Endothelial cell of umbilical vein (primary cell): Measurements from ENCODE around the gene SLC36A2. TPM values are rescaled to one million over a fixed set of nuclear protein-coding genes. Genes with fewer than 3 reads are reported as not detected.

ENCODE experiments used
- BruUV-seq: library from RNA; stranded (reverse); fragments of 400-500 nt; replicated peaks from 2 replicates; lab custom pipeline; 2021; lab: Mats Ljungman, UMichigan
- CTCF ChIA-PET: fragments of 300-600, 350-600 bp; sonication (Branson Sonifier 250); formaldehyde crosslinking; loops from one replicate; lab custom pipeline; 2021; ENCODE audit warnings: antibody characterized with exemption, inconsistent platforms; lab: Charles Lee
- POLR2A ChIA-PET: fragments of 300-600, 350-600 bp; sonication (Branson Sonifier 250); formaldehyde crosslinking; loops from one replicate; lab custom pipeline; 2021; ENCODE audit warnings: antibody characterized with exemption, inconsistent platforms; lab: Charles Lee
- DNase-seq: peaks from one replicate; pipeline ENCODE4 v3.0.0-alpha.2; 2011; ENCODE audit warnings: low read depth, low spot score
- FAIRE-seq: peaks from 2 replicates; lab custom pipeline; 2011; peaks lifted over from hg19 to GRCh38; lab: Jason Lieb, UNC
- H2AFZ ChIP-seq: 2 replicates; pipeline ENCODE4 v1.6.0; 2012; ENCODE audit warnings: low read depth, low read length, control low read depth, inconsistent platforms
- H3K27ac ChIP-seq: 2 replicates; pipeline ENCODE4 v1.5.1; 2011; ENCODE audit warnings: low read depth, mild to moderate bottlenecking, control low read depth, low read length, moderate library complexity; ENCODE audit not compliant: insufficient read depth
- H3K27me3 ChIP-seq, 2 experiments: 2 replicates each; pipeline versions ENCODE4 v1.6.0 to v1.6.1; 2011; ENCODE audit warnings: low read length in 2 of 2, mixed read lengths in 1 of 2; ENCODE audit not compliant: control insufficient read depth in 2 of 2, insufficient read depth in 2 of 2
- H3K36me3 ChIP-seq, 2 experiments: 2 replicates in 1 of 2; 3 replicates in 1 of 2; pipeline ENCODE4 v1.5.1; 2011; ENCODE audit warnings: low read length in 2 of 2, mild to moderate bottlenecking in 1 of 2, moderate library complexity in 1 of 2; ENCODE audit not compliant: control insufficient read depth in 2 of 2, insufficient read depth in 2 of 2; ENCODE audit errors: extremely low read depth in 1 of 2
- H3K4me1 ChIP-seq: 3 replicates; pipeline ENCODE4 v1.5.1; 2011; ENCODE audit warnings: mild to moderate bottlenecking, low read length; ENCODE audit not compliant: control insufficient read depth, insufficient read depth; ENCODE audit errors: extremely low read depth
- H3K4me2 ChIP-seq: 2 replicates; pipeline ENCODE4 v1.6.1; 2011; ENCODE audit warnings: low read length, control low read depth, mixed read lengths; ENCODE audit not compliant: insufficient read depth
- H3K4me3 ChIP-seq, 3 experiments: fragments of 200-600 bp in 1 of 3; sonication (generic), shearing (Covaris generic) in 1 of 3; replicated peaks in 1 of 3; 2 replicates each; pipeline ENCODE4 v1.5.1; 2011 to 2016; ENCODE audit warnings: control low read depth in 3 of 3, low read length in 3 of 3, mild to moderate bottlenecking in 2 of 3, inconsistent platforms in 1 of 3, low read depth in 1 of 3, moderate library complexity in 1 of 3; ENCODE audit not compliant: insufficient read depth in 1 of 3
- H3K79me2 ChIP-seq: 2 replicates; pipeline ENCODE4 v1.6.0; 2012; ENCODE audit warnings: low read length, inconsistent platforms; ENCODE audit not compliant: control insufficient read depth, insufficient read depth
- H3K9ac ChIP-seq: replicated peaks from 2 replicates; pipeline ENCODE3; 2011; ENCODE audit warnings: low read length, control low read depth; ENCODE audit not compliant: insufficient read depth; ENCODE audit errors: extremely low read depth
- H3K9me1 ChIP-seq: replicated peaks from 3 replicates; pipeline ENCODE4 v1.6.0; 2011; ENCODE audit warnings: mild to moderate bottlenecking, low read length; ENCODE audit not compliant: control insufficient read depth, insufficient read depth; ENCODE audit errors: extremely low read depth
- H3K9me3 ChIP-seq: replicated peaks from 2 replicates; pipeline ENCODE4 v1.5.1; 2012; ENCODE audit warnings: low read length, inconsistent platforms; ENCODE audit not compliant: control insufficient read depth, insufficient read depth
- H4K20me1 ChIP-seq: replicated peaks from 2 replicates; pipeline ENCODE3; 2011; ENCODE audit warnings: mild to moderate bottlenecking, low read length; ENCODE audit not compliant: control insufficient read depth, insufficient read depth; ENCODE audit errors: extremely low read depth
- EZH2 ChIP-seq: IDR thresholded peaks from 2 replicates; pipeline ENCODE4 v1.6.1; 2012; ENCODE audit warnings: borderline replicate concordance, low read depth, mild to moderate bottlenecking, moderate library complexity, low read length, inconsistent platforms; ENCODE audit not compliant: severe bottlenecking
- FOS ChIP-seq: IDR thresholded peaks from 2 replicates; pipeline ENCODE4 v1.6.1; 2011; ENCODE audit warnings: mild to moderate bottlenecking, low read length, moderate library complexity, borderline replicate concordance; ENCODE audit not compliant: insufficient read depth
- MYC ChIP-seq: IDR thresholded peaks from one replicate; pipeline ENCODE4 v1.6.1; 2011; ENCODE audit warnings: mild to moderate bottlenecking, low read depth, low read length
- POLR2A ChIP-seq: IDR thresholded peaks from 2 replicates; pipeline ENCODE4 v1.6.1; 2012; ENCODE audit warnings: low read depth, mild to moderate bottlenecking, control low read depth, low read length
- dilution Hi-C: fragments of 300-500 bp; cut with MboI; formaldehyde crosslinking; loops from one replicate; pipeline ENCODE4 v1.15.0; 2019; ENCODE audit warnings: low sequenced_read_pairs; ENCODE audit not compliant: extremely low pct_ligation_motif_present
- intact Hi-C: fragments of 100-400 bp; cut with micrococcal nuclease; formaldehyde crosslinking; loops from one replicate; pipeline ENCODE4 v1.10.0; 2022
- polyA plus RNA-seq, 4 experiments: library from polyadenylated mRNA; depleted of rRNA in 3 of 4; stranded (reverse) in 3 of 4; unstranded in 1 of 4; fragments of >200 nt; gene quantifications; 2 replicates each; pipeline versions ENCODE4 v1.2.1 to v1.2.3, GENCODE V29; 2011 to 2012; ENCODE audit warnings: missing spikeins in 1 of 4
- total RNA-seq: library from RNA; stranded (reverse); gene quantifications from 2 replicates; pipeline ENCODE4 v1.2.3, GENCODE V29; 2021
- TF ChIP-seq, protein P1 (sequence below): IDR thresholded peaks from 2 replicates; pipeline ENCODE4 v1.6.1; 2011; ENCODE audit not compliant: insufficient read depth, insufficient read length

SLC36A2 gene
- total and polyA plus RNA-seq, 2 donors (not counting 3 experiments of a cell fraction or from before 2014, with no cell fraction given) = not detected

DNA sequence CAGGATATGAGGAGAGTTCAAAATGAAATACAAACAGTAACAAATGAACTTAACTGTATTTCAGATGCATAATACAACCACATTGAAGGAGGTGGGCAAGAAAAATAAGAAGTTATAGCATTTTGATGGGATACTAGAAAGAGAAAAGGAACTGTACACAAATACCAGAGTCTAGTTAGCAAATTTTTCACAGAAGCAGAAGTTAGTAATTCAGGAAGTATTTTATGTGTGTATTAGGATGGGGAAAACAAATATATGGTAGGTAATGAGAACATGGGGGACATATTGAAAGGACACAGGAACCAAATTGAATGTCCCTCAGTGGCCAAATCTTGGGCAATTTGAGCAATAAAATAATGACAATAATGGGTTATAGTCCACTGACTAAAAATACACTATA is 76.0 kb downstream of the SLC36A2 start:
- CTCF ChIA-PET = interaction anchor here (0.7 kb wide), 1 partner anchor 45 kb away, joined by 3 read pairs; no protein-coding TSS in a partner anchor

DNA sequence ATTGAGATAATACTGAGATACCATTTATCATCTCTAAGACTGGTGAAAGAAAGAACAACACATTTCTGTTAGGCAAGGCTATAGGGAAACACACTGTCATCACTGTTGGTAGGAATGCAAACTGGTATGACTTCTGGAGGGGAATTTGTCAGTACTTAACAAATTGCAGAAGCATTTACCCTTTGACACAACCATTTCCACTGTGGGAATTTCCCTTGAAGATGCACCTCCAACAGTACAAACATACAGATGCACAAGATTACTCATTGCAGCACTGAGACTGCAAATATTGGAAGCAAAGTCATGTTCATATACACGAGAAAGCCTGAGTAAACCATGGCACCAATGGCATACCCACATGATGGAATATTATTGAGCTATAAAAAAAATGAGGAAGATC is 76.8 kb downstream of the SLC36A2 start:
- H3K9ac ChIP-seq = no peak overlapping the region
- no peaks in the 10 kb centered on the region for H3K9me3 ChIP-seq
- no peak overlapping the region for H3K27ac ChIP-seq
- peaks cover 0 to 1% of the 10 kb centered on the region in 2 experiments for H3K27me3 ChIP-seq
- TF ChIP-seq, protein P1, sequence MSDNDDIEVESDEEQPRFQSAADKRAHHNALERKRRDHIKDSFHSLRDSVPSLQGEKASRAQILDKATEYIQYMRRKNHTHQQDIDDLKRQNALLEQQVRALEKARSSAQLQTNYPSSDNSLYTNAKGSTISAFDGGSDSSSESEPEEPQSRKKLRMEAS = no peak
- intact Hi-C loops = no loop called here
- no peak overlapping the region for H3K4me2 ChIP-seq
- DNase-seq (no peak), FAIRE-seq (no peak)
- no peaks in the 10 kb centered on the region for H4K20me1 ChIP-seq
- ChIA-PET POLR2A (no interaction called here), CTCF (interaction anchor here (0.7 kb wide), 1 partner anchor 45 kb away, joined by 3 read pairs; no protein-coding TSS in a partner anchor)
- no peaks in the 10 kb centered on the region for H3K4me1 ChIP-seq
- H3K36me3 ChIP-seq = peaks cover 0 to 10% of the 10 kb centered on the region in 2 experiments
- no peaks in the 10 kb centered on the region for H3K9me1 ChIP-seq
- H3K79me2 ChIP-seq = no peaks in the 10 kb centered on the region
- no peak overlapping the region for H3K4me3 ChIP-seq
- dilution Hi-C loops = no loop called here
- no TSS peak for BruUV-seq
- H2AFZ ChIP-seq = no peak overlapping the region

More for the DNA sequence above, 76.0 kb downstream of the SLC36A2 start:
- Histone ChIP-seq H3K27me3 (peaks cover 0 to 1% of the 10 kb centered on the region in 2 experiments), H3K4me2 (no peak overlapping the region), H3K79me2 (no peaks in the 10 kb centered on the region), H2AFZ (no peak overlapping the region), H3K4me1 (no peaks in the 10 kb centered on the region), H4K20me1 (no peaks in the 10 kb centered on the region), H3K27ac (no peak overlapping the region), H3K36me3 (peaks cover 0 to 10% of the 10 kb centered on the region in 2 experiments), H3K9me3 (no peaks in the 10 kb centered on the region), H3K9me1 (no peaks in the 10 kb centered on the region), H3K4me3 (no peak overlapping the region), H3K9ac (no peak overlapping the region)
- intact Hi-C loops (no loop called here), dilution Hi-C loops (no loop called here)
- DNase-seq = no peak
- TF ChIP-seq FOS (no peak), MYC (no peak), POLR2A (no peak), EZH2 (no peak)
- TF ChIP-seq, protein P1 = no peak
- POLR2A ChIA-PET = no interaction called here
- no peak for FAIRE-seq
- no TSS peak for BruUV-seq
